ENCODE measurements around the gene EHD1. TPM values are rescaled to one million over a fixed set of nuclear protein-coding genes. Genes with fewer than 3 reads are reported as not detected.

EHD1 gene
- total and polyA plus RNA-seq, 2 of the 8 experiments (the other 6 are each of a cell fraction or from before 2014, with no cell fraction given) = 31.5 to 42.9 TPM

GRCh38 chr11:64887234-64887756, 8.9 kb upstream of the EHD1 start (continued):
- TF ChIP-seq POU5F1 (IDR thresholded peaks at IDR 0.05; ENCODE audit: low read depth, low read length) = no peak
- no peak for TF ChIP-seq CBX8 (IDR thresholded peaks at IDR 0.05; ENCODE audit: borderline replicate concordance, low read depth, low read length)
- TF ChIP-seq CEBPB (IDR thresholded peaks at IDR 0.05; ENCODE audit: low read depth, low read length) = no peak
- TF ChIP-seq RAD21 (IDR thresholded peaks at IDR 0.05 in 1 of 2, conservative IDR thresholded peaks at IDR 0.05 in 1 of 2; ENCODE audit: low read depth in 2 of 2, low read length in 2 of 2) = no peak
- no peak for TF ChIP-seq RNF2 (IDR thresholded peaks at IDR 0.05; ENCODE audit: borderline replicate concordance, low read depth, low read length, missing control alignments, poor library complexity, severe bottlenecking)
